Neutrophil (primary cell): Measurements from ENCODE around the gene CYP4F8.
A peak's percentile ranks its signal among the peaks of the same experiment; 100 is the strongest.

ENCODE experiments used
- H3K27ac ChIP-seq: fragments of 200-600 bp; sonication (generic); 2 replicates; pipeline ENCODE4 v1.5.1; 2016; ENCODE audit warnings: mild to moderate bottlenecking, moderate library complexity
- H3K27me3 ChIP-seq: fragments of 200-600 bp; sonication (generic); 2 replicates; pipeline ENCODE4 v1.6.0; 2016; ENCODE audit warnings: mild to moderate bottlenecking
- H3K36me3 ChIP-seq: fragments of 200-600 bp; sonication (generic); 2 replicates; pipeline ENCODE4 v1.5.1; 2017
- H3K4me1 ChIP-seq, 2 experiments: fragments of 200-600 bp in 1 of 2; sonication (generic) in 1 of 2; 1 replicate in 1 of 2; 2 replicates in 1 of 2; pipeline versions ENCODE4 v1.5.1 to v1.6.1; 2013 to 2016; ENCODE audit warnings: low read depth in 1 of 2, low read length in 1 of 2, mild to moderate bottlenecking in 1 of 2, moderate library complexity in 1 of 2; ENCODE audit not compliant: control insufficient read depth in 1 of 2, insufficient read depth in 1 of 2
- H3K4me3 ChIP-seq, 2 experiments: fragments of 200-600 bp in 1 of 2; sonication (generic) in 1 of 2; 1 replicate in 1 of 2; 2 replicates in 1 of 2; pipeline ENCODE4 v1.5.1; 2013 to 2016; ENCODE audit warnings: low read depth in 1 of 2, low read length in 1 of 2, mild to moderate bottlenecking in 1 of 2, moderate library complexity in 1 of 2
- H3K9me3 ChIP-seq: fragments of 200-600 bp; sonication (generic); 2 replicates; pipeline ENCODE4 v1.5.1; 2016
- TF ChIP-seq, protein P1 (sequence below): fragments of 200-600 bp; sonication (generic); IDR thresholded peaks from 2 replicates; pipeline ENCODE4 v1.5.1; 2016; ENCODE audit warnings: antibody characterized with exemption

CYP4F8 gene

DNA sequence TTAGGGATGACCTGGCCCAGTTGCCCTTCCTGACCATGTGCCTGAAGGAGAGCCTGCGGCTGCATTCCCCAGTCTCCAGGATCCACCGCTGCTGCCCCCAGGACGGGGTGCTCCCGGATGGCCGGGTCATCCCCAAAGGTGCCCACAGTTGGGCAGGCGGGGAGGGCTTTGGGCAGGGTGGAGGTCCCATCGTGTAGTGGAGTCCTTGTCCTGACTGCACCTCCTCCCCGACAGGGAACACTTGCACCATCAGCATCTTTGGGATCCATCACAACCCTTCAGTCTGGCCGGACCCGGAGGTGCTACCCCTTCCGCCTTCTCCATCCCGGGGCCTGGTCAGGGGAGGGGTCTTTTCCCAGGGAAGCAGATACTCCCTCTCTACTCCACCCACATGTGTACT lies 31.7 kb upstream of the CYP4F8 start:
- Histone ChIP-seq H3K4me3 (no peak overlapping the region), H3K27ac (no peak overlapping the region), H3K36me3 (no peaks in the 10 kb centered on the region), H3K27me3 (peaks cover 48% of the 10 kb centered on the region), H3K4me1 (peaks cover 38 to 40% of the 10 kb centered on the region in 2 experiments), H3K9me3 (no peaks in the 10 kb centered on the region)
- TF ChIP-seq, protein P1, sequence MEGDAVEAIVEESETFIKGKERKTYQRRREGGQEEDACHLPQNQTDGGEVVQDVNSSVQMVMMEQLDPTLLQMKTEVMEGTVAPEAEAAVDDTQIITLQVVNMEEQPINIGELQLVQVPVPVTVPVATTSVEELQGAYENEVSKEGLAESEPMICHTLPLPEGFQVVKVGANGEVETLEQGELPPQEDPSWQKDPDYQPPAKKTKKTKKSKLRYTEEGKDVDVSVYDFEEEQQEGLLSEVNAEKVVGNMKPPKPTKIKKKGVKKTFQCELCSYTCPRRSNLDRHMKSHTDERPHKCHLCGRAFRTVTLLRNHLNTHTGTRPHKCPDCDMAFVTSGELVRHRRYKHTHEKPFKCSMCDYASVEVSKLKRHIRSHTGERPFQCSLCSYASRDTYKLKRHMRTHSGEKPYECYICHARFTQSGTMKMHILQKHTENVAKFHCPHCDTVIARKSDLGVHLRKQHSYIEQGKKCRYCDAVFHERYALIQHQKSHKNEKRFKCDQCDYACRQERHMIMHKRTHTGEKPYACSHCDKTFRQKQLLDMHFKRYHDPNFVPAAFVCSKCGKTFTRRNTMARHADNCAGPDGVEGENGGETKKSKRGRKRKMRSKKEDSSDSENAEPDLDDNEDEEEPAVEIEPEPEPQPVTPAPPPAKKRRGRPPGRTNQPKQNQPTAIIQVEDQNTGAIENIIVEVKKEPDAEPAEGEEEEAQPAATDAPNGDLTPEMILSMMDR = no peak

DNA sequence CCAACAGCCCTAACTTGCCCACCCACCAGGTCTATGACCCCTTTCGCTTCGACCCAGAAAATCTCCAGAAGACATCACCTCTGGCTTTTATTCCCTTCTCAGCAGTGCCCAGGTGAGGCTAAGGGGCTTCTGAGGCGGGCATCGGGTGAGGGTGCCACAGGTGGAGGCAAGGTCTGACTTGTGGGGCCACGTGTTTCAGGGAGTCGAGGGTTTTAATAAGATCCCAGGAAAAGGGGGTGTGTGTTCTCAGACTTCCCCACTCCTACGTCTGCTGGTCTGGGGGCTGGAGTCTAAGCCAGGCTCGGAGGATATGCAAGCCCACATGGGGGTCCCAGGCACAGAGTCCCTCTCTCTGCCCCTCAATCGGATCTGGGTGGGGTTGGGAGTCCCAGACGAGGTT lies 30.9 kb upstream of the CYP4F8 start:
- Histone ChIP-seq H3K9me3 (no peaks in the 10 kb centered on the region), H3K36me3 (no peaks in the 10 kb centered on the region), H3K27ac (no peak overlapping the region), H3K4me1 (peaks cover 45 to 48% of the 10 kb centered on the region in 2 experiments), H3K27me3 (peaks cover 42% of the 10 kb centered on the region), H3K4me3 (peak overlapping the region in 1 of 2 experiments; percentile 47)
- TF ChIP-seq, protein P1 = no peak

DNA sequence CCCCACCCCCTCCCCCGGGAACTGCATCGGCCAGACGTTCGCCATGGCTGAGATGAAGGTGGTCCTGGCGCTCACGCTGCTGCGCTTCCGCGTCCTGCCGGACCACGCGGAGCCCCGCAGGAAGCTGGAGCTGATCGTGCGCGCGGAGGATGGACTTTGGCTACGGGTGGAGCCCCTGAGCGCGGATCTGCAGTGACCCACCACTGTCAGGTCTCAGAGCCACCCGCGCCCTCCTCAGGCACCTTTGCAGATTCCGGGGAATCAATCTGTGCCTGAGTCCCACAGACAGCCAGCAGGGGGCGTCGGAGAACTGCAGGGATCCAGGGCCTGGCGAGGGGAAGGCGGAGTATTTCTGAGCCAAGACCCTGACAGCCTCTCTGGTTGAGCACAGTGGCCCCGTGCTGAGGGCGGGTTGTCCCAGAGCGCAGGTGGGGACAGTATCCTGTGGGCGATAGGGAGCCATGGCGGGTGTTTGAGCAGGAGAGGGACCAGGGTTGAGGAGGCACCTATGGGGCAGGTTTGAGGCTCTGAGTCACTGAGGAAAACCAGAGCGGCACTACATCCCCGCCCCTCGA lies 30.4 kb upstream of the CYP4F8 start:
- Histone ChIP-seq H3K4me3 (peak overlapping the region in 1 of 2 experiments; percentile 47), H3K9me3 (no peaks in the 10 kb centered on the region), H3K36me3 (no peaks in the 10 kb centered on the region), H3K27me3 (peaks cover 40% of the 10 kb centered on the region), H3K4me1 (peaks cover 51 to 53% of the 10 kb centered on the region in 2 experiments), H3K27ac (peak overlapping the region; percentile 54)
- TF ChIP-seq, protein P1 = peak; percentile 95

DNA sequence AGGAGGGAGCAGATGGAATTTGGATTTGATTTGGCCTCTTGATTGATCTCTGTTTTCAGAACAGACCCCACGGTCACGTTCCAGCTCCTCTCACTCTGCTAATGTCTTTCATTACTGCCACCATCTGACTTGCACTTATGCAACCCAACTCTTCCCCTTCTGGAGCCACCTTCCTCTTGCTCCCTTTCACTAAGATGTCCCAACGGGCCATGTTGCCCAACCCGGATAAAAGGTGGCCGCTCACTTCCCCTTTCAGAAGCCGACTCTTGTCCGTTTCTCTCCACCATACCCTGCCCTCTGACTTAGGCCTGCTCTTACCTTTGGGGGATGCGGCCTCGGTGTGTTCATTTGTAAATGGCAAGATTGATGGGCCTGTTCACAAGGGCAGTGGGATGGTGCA lies 27.4 kb upstream of the CYP4F8 start:
- H3K27ac ChIP-seq = peak overlapping the region; percentile 94
- peaks cover 12% of the 10 kb centered on the region for H3K27me3 ChIP-seq
- H3K9me3 ChIP-seq = no peaks in the 10 kb centered on the region
- H3K4me1 ChIP-seq = peaks cover 81 to 84% of the 10 kb centered on the region in 2 experiments
- TF ChIP-seq, protein P1 = peak; percentile 40
- H3K36me3 ChIP-seq = no peaks in the 10 kb centered on the region
- peak overlapping the region; percentile 34 to 48 for H3K4me3 ChIP-seq

DNA sequence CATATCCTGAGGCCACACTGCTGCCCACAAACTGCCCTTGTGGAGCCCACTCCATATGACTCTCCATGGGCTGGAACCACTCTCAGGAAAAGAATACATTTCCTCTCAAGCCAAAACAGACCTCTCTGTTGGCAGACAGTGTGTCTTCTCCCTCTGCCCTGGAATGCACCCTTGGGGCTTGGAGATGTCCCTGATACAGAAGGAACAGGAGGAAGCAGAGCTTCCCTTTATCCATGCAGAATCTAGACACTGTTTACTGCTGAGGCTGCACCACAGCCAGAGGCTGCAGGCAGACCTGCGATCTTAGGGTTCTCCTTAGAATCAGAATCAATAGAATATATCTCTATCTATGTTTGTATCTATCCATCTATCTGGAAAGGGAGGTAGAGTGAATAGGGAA lies 26.8 kb upstream of the CYP4F8 start:
- Histone ChIP-seq H3K27me3 (peaks cover 8% of the 10 kb centered on the region), H3K4me1 (peaks cover 87 to 90% of the 10 kb centered on the region in 2 experiments), H3K9me3 (peaks cover 1% of the 10 kb centered on the region), H3K4me3 (peak overlapping the region; percentile 34 to 48), H3K36me3 (no peaks in the 10 kb centered on the region), H3K27ac (peak overlapping the region; percentile 94)
- TF ChIP-seq, protein P1 = no peak
